Activated T-cell treated with anti-CD3 and anti-CD28 coated beads, Interleukin-2, amount 50 U/mL, for 4 hours (primary cell): ENCODE measurements around the gene CYP2C9. TPM values are rescaled to one million over a fixed set of nuclear protein-coding genes. Genes with fewer than 3 reads are reported as not detected.
"Not testable (repeated sequence)": the region's sequence is repeated elsewhere in the genome, so short reads cannot be mapped to it uniquely, and the experiment has no call there.

ENCODE experiments used
- ATAC-seq, 2 donors: fragments of 200-7000 bp; cut with Tn5 transposase; one replicate each; pipeline ENCODE4 v1.10.0; 2021
- DNase-seq: peaks from one replicate; pipeline ENCODE4 v3.0.0-alpha.2; 2020
- H3K27me3 Mint-ChIP-seq: one replicate; pipeline ENCODE4 v1.8.0; 2021; ENCODE audit warnings: low read depth, mixed read lengths
- H3K36me3 Mint-ChIP-seq: one replicate; pipeline ENCODE4 v1.8.0; 2022; ENCODE audit warnings: mixed read lengths; ENCODE audit not compliant: insufficient read depth
- H3K4me1 Mint-ChIP-seq: one replicate; pipeline ENCODE4 v1.8.0; 2021; ENCODE audit warnings: low read depth, mixed read lengths
- H3K4me3 Mint-ChIP-seq: one replicate; pipeline ENCODE4 v1.8.0; 2021; ENCODE audit warnings: mild to moderate bottlenecking, moderate library complexity, mixed read lengths
- H3K9me3 Mint-ChIP-seq: one replicate; pipeline ENCODE4 v1.8.0; 2021; ENCODE audit warnings: mixed read lengths
- total RNA-seq, 3 donors: library from RNA; stranded (reverse); gene quantifications; one replicate each; pipeline ENCODE4 v1.2.1, GENCODE V29; 2021

The CYP2C9 gene
- total RNA-seq, result under 1 TPM; 0.16 to 0.43 (median 0.23) TPM

- no peaks in the 10 kb centered on the region for H3K36me3 Mint-ChIP-seq
- DNase-seq (no peak), ATAC-seq (no peak)
- H3K4me3 Mint-ChIP-seq, result no peak within 1 kb of the TSS
- peaks cover 18% of the 10 kb centered on the region for H3K9me3 Mint-ChIP-seq
- no peaks in the 10 kb centered on the region for H3K27me3 Mint-ChIP-seq
- H3K4me1 Mint-ChIP-seq, result no peaks in the 10 kb centered on the region
These were observed at the start of gene CYP2C9 for GRCh38 chr10:94938383-94938782. Gene CYP2C9, plus strand, starts transcription at chr10:94938658. Its CDS starts 25 bp downstream, at chr10:94938683.

GRCh38 chr10:94889123-94889522 lies 49.3 kb upstream of the CYP2C9 start:
- Mint-ChIP-seq H3K9me3 (peaks cover 5% of the 10 kb centered on the region), H3K27me3 (no peaks in the 10 kb centered on the region), H3K36me3 (no peaks in the 10 kb centered on the region), H3K4me1 (no peaks in the 10 kb centered on the region), H3K4me3 (no peak overlapping the region)
- ATAC-seq, result no peak
- no peak for DNase-seq

- no peak overlapping the region for H3K4me3 Mint-ChIP-seq
- no peaks in the 10 kb centered on the region for H3K36me3 Mint-ChIP-seq
- no peak for DNase-seq
- peaks cover 5% of the 10 kb centered on the region for H3K9me3 Mint-ChIP-seq
- no peaks in the 10 kb centered on the region for H3K27me3 Mint-ChIP-seq
- ATAC-seq, result no peak
- H3K4me1 Mint-ChIP-seq, result no peaks in the 10 kb centered on the region
These were observed 48.0 kb upstream of the CYP2C9 start for GRCh38 chr10:94890264-94891022.

GRCh38 chr10:94898414-94898813 lies 40.0 kb upstream of the CYP2C9 start:
- not testable (repeated sequence) for ATAC-seq, H3K9me3 Mint-ChIP-seq, H3K4me3 Mint-ChIP-seq, H3K27me3 Mint-ChIP-seq, H3K36me3 Mint-ChIP-seq, DNase-seq, H3K4me1 Mint-ChIP-seq

GRCh38 chr10:94902080-94902479 lies 36.4 kb upstream of the CYP2C9 start:
- ATAC-seq, result no peak
- Mint-ChIP-seq H3K4me3 (no peak overlapping the region), H3K27me3 (no peaks in the 10 kb centered on the region), H3K36me3 (no peaks in the 10 kb centered on the region), H3K9me3 (peaks cover 8% of the 10 kb centered on the region), H3K4me1 (no peaks in the 10 kb centered on the region)
- DNase-seq, result no peak

- DNase-seq (no peak), ATAC-seq (no peak)
- peaks cover 5% of the 10 kb centered on the region for H3K9me3 Mint-ChIP-seq
- no peaks in the 10 kb centered on the region for H3K4me1 Mint-ChIP-seq
- H3K27me3 Mint-ChIP-seq, result no peaks in the 10 kb centered on the region
- no peaks in the 10 kb centered on the region for H3K36me3 Mint-ChIP-seq
- no peak overlapping the region for H3K4me3 Mint-ChIP-seq
These were observed 35.9 kb upstream of the CYP2C9 start for GRCh38 chr10:94902570-94902969.

GRCh38 chr10:94904506-94905148 lies 33.8 kb upstream of the CYP2C9 start:
- not testable (repeated sequence) for H3K4me3 Mint-ChIP-seq, H3K4me1 Mint-ChIP-seq, H3K27me3 Mint-ChIP-seq, H3K9me3 Mint-ChIP-seq, H3K36me3 Mint-ChIP-seq, DNase-seq, ATAC-seq

GRCh38 chr10:94916423-94916822 lies 22.0 kb upstream of the CYP2C9 start:
- Mint-ChIP-seq H3K36me3 (no peaks in the 10 kb centered on the region), H3K4me3 (no peak overlapping the region), H3K27me3 (no peaks in the 10 kb centered on the region), H3K4me1 (no peaks in the 10 kb centered on the region), H3K9me3 (peaks cover 21% of the 10 kb centered on the region)
- no peak for ATAC-seq
- no peak for DNase-seq

- ATAC-seq (no peak), DNase-seq (no peak)
- Mint-ChIP-seq H3K36me3 (no peaks in the 10 kb centered on the region), H3K27me3 (no peaks in the 10 kb centered on the region), H3K9me3 (peaks cover 9% of the 10 kb centered on the region), H3K4me1 (no peaks in the 10 kb centered on the region), H3K4me3 (no peak overlapping the region)
These were observed 1.7 kb upstream of the CYP2C9 start for GRCh38 chr10:94936721-94937120.

GRCh38 chr10:94943432-94944103 lies 5.1 kb downstream of the CYP2C9 start:
- H3K36me3 Mint-ChIP-seq, DNase-seq, H3K4me3 Mint-ChIP-seq, ATAC-seq, H3K4me1 Mint-ChIP-seq, H3K27me3 Mint-ChIP-seq: not testable (repeated sequence)
- peaks cover 22% of the 10 kb centered on the region for H3K9me3 Mint-ChIP-seq

GRCh38 chr10:94946181-94946580 lies 7.7 kb downstream of the CYP2C9 start:
- H3K4me3 Mint-ChIP-seq, ATAC-seq: not testable (repeated sequence)

GRCh38 chr10:94963901-94964300 lies 25.4 kb downstream of the CYP2C9 start:
- ATAC-seq, result no peak
- Mint-ChIP-seq H3K27me3 (no peaks in the 10 kb centered on the region), H3K36me3 (no peaks in the 10 kb centered on the region), H3K4me3 (no peak overlapping the region), H3K9me3 (no peaks in the 10 kb centered on the region), H3K4me1 (no peaks in the 10 kb centered on the region)
- DNase-seq, result no peak

More at GRCh38 chr10:94946181-94946580, 7.7 kb downstream of the CYP2C9 start:
- not testable (repeated sequence) for H3K27me3 Mint-ChIP-seq, H3K4me1 Mint-ChIP-seq, H3K36me3 Mint-ChIP-seq, DNase-seq
- H3K9me3 Mint-ChIP-seq, result peaks cover 16% of the 10 kb centered on the region

- H3K36me3 Mint-ChIP-seq, result no peaks in the 10 kb centered on the region
- H3K4me1 Mint-ChIP-seq, result no peaks in the 10 kb centered on the region
- ATAC-seq (no peak), DNase-seq (no peak)
- peaks cover 26% of the 10 kb centered on the region for H3K9me3 Mint-ChIP-seq
- no peaks in the 10 kb centered on the region for H3K27me3 Mint-ChIP-seq
- no peak overlapping the region for H3K4me3 Mint-ChIP-seq
These were observed 45.1 kb downstream of the CYP2C9 start for GRCh38 chr10:94983555-94983954.

GRCh38 chr10:94989192-94989591 lies 50.7 kb downstream of the CYP2C9 start:
- no peaks in the 10 kb centered on the region for H3K27me3 Mint-ChIP-seq
- no peak overlapping the region for H3K4me3 Mint-ChIP-seq
- H3K36me3 Mint-ChIP-seq, result no peaks in the 10 kb centered on the region
- H3K4me1 Mint-ChIP-seq, result no peaks in the 10 kb centered on the region
- DNase-seq, result no peak
- H3K9me3 Mint-ChIP-seq, result peaks cover 43% of the 10 kb centered on the region
- no peak for ATAC-seq
